Measurements from ENCODE around the gene METTL26.

Gene METTL26

GRCh38 chr16:588889-589657 is 47.0 kb downstream of the METTL26 start:
- Mint-ChIP-seq H3K4me3 (peak overlapping the region; percentile 98 to 99 (median 99)), H3K9me3 (no peaks in the 10 kb centered on the region), H3K27me3 (ENCODE audit: low read depth) (peaks cover 8% of the 10 kb centered on the region), H3K36me3 (ENCODE audit: low read depth) (peaks cover under 1% of the 10 kb centered on the region), H3K4me1 (peaks cover 38% of the 10 kb centered on the region), H3K27ac (peak overlapping the region; percentile 98 to 100 (median 99))
- no peak for TF ChIP-seq CTCF (IDR thresholded peaks at IDR 0.05; ENCODE audit: unreplicated experiment in 3 of 3)

DNA sequence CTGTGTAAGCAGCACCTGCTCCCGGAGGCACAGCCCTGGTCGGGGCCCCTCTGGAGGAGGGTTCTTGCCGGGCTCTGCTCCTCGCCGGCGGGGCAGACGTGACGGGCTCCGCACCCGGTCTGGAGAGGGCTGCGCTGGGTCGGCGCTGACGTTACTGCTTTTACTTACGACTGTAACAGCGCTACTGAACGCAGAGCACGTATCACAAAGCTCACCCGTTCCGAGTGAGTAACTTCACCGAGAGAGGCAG is 47.5 kb downstream of the METTL26 start:
- no peak for TF ChIP-seq CTCF (IDR thresholded peaks at IDR 0.05; ENCODE audit: unreplicated experiment in 3 of 3)
- H3K36me3 Mint-ChIP-seq (ENCODE audit: low read depth), result no peaks in the 10 kb centered on the region

GRCh38 chr16:586645-587590 is 49.2 kb downstream of the METTL26 start:
- TF ChIP-seq CTCF (IDR thresholded peaks at IDR 0.05; ENCODE audit: unreplicated experiment in 3 of 3), result no peak

More for the DNA sequence above, 47.5 kb downstream of the METTL26 start:
- peaks cover 8% of the 10 kb centered on the region for H3K27me3 Mint-ChIP-seq (ENCODE audit: low read depth)
- peaks cover 35% of the 10 kb centered on the region for H3K4me1 Mint-ChIP-seq
- peak overlapping the region; percentile 94 to 99 (median 97) for H3K4me3 Mint-ChIP-seq
- H3K9me3 Mint-ChIP-seq, result no peaks in the 10 kb centered on the region
- peak overlapping the region; percentile 98 to 100 (median 98) for H3K27ac Mint-ChIP-seq

DNA sequence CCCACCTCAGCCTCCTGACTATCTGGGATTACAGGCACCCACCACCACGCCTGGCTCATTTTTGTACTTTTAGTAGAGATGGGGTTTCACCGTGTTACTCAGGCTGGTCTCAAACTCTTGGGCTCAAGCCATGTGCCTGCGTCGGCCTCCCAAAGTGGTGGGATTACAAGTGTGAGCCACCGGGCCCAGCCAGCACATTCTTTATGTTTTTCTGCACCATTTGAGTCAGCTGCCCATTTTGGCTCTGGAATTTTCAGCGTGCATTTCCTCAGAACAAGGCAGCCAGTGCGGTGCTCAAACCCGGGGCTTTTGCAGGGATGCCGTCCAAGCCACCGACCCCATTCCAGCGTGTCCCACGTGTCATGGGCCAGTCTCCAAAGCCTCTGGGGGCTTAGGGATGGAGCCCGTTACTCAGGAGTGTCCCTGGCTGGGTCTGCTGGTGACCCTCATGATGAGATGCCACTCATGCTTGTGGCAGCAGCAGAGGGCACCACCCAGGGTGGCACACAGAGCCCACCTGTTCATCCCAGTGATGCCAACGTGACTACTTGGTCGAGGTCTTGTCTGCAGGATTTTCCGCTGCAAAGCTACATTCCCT is 50.0 kb downstream of the METTL26 start:
- H3K9me3 Mint-ChIP-seq, result no peaks in the 10 kb centered on the region
- H3K4me1 Mint-ChIP-seq, result peaks cover 23% of the 10 kb centered on the region
- TF ChIP-seq CTCF (IDR thresholded peaks at IDR 0.05; ENCODE audit: unreplicated experiment in 3 of 3), result no peak
- peaks cover 7% of the 10 kb centered on the region for H3K27me3 Mint-ChIP-seq (ENCODE audit: low read depth)
- H3K36me3 Mint-ChIP-seq (ENCODE audit: low read depth), result no peaks in the 10 kb centered on the region
- peak overlapping the region; percentile 16 to 46 (median 29) for H3K4me3 Mint-ChIP-seq
- peak overlapping the region in 1 of 3 experiments; percentile 40 for H3K27ac Mint-ChIP-seq

More at GRCh38 chr16:586645-587590, 49.2 kb downstream of the METTL26 start:
- H3K36me3 Mint-ChIP-seq (ENCODE audit: low read depth), result no peaks in the 10 kb centered on the region
- H3K9me3 Mint-ChIP-seq, result no peaks in the 10 kb centered on the region
- peaks cover 25% of the 10 kb centered on the region for H3K4me1 Mint-ChIP-seq
- H3K27me3 Mint-ChIP-seq (ENCODE audit: low read depth), result peaks cover 8% of the 10 kb centered on the region
- H3K4me3 Mint-ChIP-seq, result peak overlapping the region; percentile 94 to 99 (median 97)
- peak overlapping the region; percentile 93 to 100 (median 98) for H3K27ac Mint-ChIP-seq

DNA sequence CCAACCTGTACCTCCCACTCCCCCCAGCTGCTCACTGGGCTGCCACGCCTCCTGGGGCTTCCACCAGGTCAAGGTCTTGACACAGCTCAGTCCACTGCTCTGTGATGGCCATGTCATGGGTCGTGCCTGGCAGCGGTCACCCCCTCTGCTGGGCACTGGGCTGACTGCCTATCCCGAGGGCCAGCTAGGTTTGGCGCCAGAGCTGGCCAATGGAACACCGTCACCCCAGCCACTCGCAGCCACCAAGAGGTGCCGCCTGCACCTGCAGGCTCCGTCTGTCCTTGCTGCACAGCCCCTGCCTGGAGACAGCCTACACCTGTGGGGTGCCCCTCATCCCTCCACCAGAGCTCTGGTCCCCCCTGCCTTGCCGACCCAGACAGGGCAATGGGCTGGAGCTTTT is 50.8 kb downstream of the METTL26 start:
- no peaks in the 10 kb centered on the region for H3K9me3 Mint-ChIP-seq
- H3K4me1 Mint-ChIP-seq, result peaks cover 16% of the 10 kb centered on the region
- peak overlapping the region in 2 of 3 experiments; percentile 16 to 46 for H3K4me3 Mint-ChIP-seq
- TF ChIP-seq CTCF (IDR thresholded peaks at IDR 0.05; ENCODE audit: unreplicated experiment in 3 of 3), result no peak
- peaks cover 4% of the 10 kb centered on the region for H3K27me3 Mint-ChIP-seq (ENCODE audit: low read depth)
- H3K36me3 Mint-ChIP-seq (ENCODE audit: low read depth), result no peaks in the 10 kb centered on the region
- H3K27ac Mint-ChIP-seq, result peak overlapping the region in 2 of 3 experiments; percentile 25 to 40

Data from nephron (organoid).